Activated naive CD4-positive, alpha-beta T cell treated with anti-CD3 and anti-CD28 coated beads for 36 hours (primary cell): ENCODE data around the gene MRPS2. TPM values are rescaled to one million over a fixed set of nuclear protein-coding genes. Genes with fewer than 3 reads are reported as not detected.
"Not testable (repeated sequence)": the region's sequence is repeated elsewhere in the genome, so short reads cannot be mapped to it uniquely, and the experiment has no call there.

ENCODE experiments used
- CTCF ChIA-PET: fragments of 350-600 bp; sonication (Branson Sonifier 250); formaldehyde crosslinking; loops from one replicate; lab custom pipeline; 2021; ENCODE audit warnings: antibody characterized with exemption; lab: Charles Lee
- DNase-seq: peaks from one replicate; pipeline ENCODE4 v3.0.0-alpha.2; 2020
- H3K27ac Mint-ChIP-seq: one replicate; pipeline ENCODE4 v1.8.0; 2021; ENCODE audit warnings: mild to moderate bottlenecking, mixed read lengths
- H3K27me3 Mint-ChIP-seq: one replicate; pipeline ENCODE4 v1.8.0; 2021; ENCODE audit warnings: low read depth, mixed read lengths
- H3K36me3 Mint-ChIP-seq: one replicate; pipeline ENCODE4 v1.8.0; 2021; ENCODE audit warnings: low read depth, mixed read lengths
- H3K4me1 Mint-ChIP-seq: one replicate; pipeline ENCODE4 v1.8.0; 2021; ENCODE audit warnings: low read depth, mixed read lengths
- H3K4me3 Mint-ChIP-seq: one replicate; pipeline ENCODE4 v1.8.0; 2021; ENCODE audit warnings: mild to moderate bottlenecking, moderate library complexity, mixed read lengths
- H3K9me3 Mint-ChIP-seq: one replicate; pipeline ENCODE4 v1.8.0; 2021; ENCODE audit warnings: mixed read lengths
- intact Hi-C: fragments of 100-400 bp; cut with micrococcal nuclease; formaldehyde crosslinking; loops from one replicate; pipeline ENCODE4 v1.15.1; 2023
- total RNA-seq, 2 experiments: library from RNA; stranded (reverse); gene quantifications; one replicate each; pipeline ENCODE4 v1.2.3, GENCODE V29; 2021

Gene MRPS2
- total RNA-seq, 2 experiments from 2014 or later: 36.9 to 40.7 TPM

DNA sequence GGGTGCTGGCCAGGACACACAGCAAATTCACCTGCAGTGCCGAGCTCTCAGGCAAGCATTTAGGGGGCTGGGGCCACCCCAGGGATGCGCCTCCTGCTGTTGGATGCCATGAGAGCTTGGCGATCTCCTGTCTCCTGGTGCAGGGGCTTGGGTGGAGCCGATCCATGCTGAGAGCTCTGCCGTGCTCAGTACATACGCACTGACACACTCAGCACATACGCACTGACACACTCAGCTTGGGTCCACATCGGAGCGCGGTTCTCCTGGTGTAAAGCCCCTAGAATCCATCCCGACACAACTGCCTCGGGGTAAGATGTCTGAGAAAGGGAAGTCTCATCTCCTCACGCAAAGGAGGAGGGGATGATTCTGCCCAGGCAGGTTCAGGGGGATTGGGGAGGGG is 35.1 kb downstream of the MRPS2 start:
- H3K9me3 Mint-ChIP-seq, intact Hi-C loops: not testable (repeated sequence)

DNA sequence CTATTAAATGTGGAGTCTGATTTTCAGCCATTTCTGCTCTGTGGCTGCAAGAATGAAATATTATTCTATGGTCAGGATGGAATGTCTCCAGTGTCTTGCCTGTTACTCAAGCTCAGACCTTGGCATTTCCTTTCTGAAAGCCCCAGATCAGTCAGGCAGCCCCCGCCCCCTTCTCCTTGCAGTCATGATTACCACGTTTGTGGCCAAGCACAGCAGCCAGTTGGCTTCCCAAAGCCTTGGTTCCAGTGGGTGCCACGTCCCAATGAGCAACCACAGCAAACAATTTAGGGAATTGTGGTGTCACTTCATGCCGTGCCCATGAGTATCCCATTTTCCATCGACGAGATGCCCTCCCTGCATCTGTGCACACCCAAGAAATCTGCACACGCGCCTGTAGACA is 35.7 kb downstream of the MRPS2 start:
- Mint-ChIP-seq H3K9me3 (no peaks in the 10 kb centered on the region), H3K27me3 (peaks cover 14% of the 10 kb centered on the region), H3K36me3 (no peaks in the 10 kb centered on the region), H3K4me1 (no peaks in the 10 kb centered on the region), H3K4me3 (no peak overlapping the region), H3K27ac (no peak overlapping the region)
- DNase-seq: no peak
- CTCF ChIA-PET: no interaction called here
- intact Hi-C loops: no loop called here

More for the DNA sequence above, 35.1 kb downstream of the MRPS2 start:
- H3K4me1 Mint-ChIP-seq, DNase-seq, H3K36me3 Mint-ChIP-seq, H3K27ac Mint-ChIP-seq, CTCF ChIA-PET, H3K4me3 Mint-ChIP-seq: not testable (repeated sequence)
- peaks cover 14% of the 10 kb centered on the region for H3K27me3 Mint-ChIP-seq

DNA sequence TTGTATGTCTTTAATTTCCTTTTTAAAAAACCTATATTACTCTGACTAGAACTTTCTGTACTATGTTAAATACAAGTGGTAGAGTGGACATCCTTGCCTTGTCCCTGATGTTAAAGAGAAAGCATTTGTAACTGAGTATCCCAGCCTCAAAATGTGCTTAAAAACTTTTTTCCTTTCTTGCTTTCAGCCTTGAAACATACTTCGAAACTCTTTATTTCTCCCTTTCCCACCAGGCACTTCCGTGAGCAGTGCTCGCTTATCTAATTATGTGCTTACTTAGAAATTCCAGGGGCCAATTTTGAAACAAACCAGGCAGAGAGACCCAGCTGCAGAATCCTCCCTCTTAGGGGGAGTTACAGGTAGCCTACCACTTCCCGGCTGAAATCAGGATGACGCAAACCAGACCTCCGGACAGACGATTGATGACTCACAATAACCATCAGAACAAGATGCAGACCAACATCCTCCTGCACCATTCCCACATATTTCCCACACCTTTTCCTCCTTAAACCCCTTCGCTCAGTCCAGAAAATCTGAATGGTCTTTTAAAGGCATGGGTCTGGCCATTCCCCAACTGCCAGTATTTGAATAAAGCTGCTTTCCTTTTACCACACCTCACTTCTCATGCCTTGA is 42.9 kb downstream of the MRPS2 start:
- CTCF ChIA-PET, H3K9me3 Mint-ChIP-seq, DNase-seq, H3K36me3 Mint-ChIP-seq, H3K27ac Mint-ChIP-seq, H3K4me1 Mint-ChIP-seq, intact Hi-C loops, H3K4me3 Mint-ChIP-seq: not testable (repeated sequence)
- H3K27me3 Mint-ChIP-seq: peaks cover 11% of the 10 kb centered on the region

DNA sequence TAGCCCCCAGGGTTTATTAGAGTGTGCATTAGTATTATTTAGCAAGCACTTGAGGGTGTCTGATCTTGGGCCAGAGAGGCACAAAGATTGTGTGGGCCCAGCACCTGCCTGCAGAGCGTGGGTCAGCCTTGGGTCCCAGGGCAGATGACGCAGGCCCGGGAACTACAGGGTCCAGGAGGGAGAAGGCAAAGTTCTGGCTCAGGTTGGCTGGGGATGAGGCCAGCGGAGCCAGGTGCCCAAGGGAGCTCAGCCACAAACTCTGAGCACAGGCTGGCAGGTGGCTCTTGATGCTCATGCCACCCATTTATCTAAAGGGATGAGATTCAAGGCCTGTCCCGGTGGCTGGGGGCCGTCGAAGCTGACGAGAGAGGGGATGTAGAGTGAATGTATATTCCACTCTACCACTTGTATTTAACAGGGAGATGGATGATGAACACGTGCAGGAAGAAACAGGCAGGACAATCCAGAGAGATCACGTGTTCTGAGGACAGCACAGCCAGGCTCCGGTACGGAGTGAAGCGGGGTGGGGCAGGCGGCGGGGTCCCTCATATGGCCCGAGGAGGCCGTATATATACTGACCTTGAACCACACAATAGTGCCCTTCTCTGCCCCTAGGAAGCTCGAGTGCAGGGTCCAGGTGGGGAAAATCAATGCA is 44.6 kb downstream of the MRPS2 start:
- Mint-ChIP-seq H3K27ac (no peak overlapping the region), H3K9me3 (no peaks in the 10 kb centered on the region), H3K27me3 (peaks cover 6% of the 10 kb centered on the region), H3K36me3 (no peaks in the 10 kb centered on the region), H3K4me1 (no peaks in the 10 kb centered on the region), H3K4me3 (no peak overlapping the region)
- CTCF ChIA-PET: no interaction called here
- DNase-seq: no peak
- intact Hi-C loops: no loop called here

DNA sequence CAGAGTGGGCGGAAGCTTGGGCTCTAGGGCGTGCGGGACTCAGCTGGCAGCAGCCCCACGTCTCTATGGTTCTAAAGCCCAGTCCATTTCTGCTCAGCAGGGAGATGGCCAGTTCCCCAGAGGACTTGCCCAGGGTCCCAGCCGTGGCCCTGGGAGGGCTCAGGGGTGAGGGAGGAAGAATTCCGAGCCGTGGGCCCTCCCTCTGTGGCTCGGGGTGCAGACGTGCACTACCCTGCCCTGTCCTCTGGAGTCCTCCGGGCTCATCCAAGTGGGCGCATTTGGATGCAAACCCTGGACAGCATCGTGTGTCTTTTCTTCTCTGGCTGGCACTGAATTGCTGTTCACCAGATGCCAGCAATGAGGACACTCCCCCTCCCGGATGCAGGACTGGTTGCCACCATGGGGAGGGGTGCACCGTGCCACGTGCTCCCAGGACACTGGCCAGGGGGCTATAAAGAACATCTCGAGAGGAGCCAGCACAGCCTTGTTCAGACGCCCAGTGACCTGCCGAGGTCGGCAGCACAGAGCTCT is 45.2 kb downstream of the MRPS2 start, which contains the start of gene OBP2A:
Gene OBP2A, plus strand, starts transcription at position 481 of the 531 bp plus-strand sequence. CDS start 55 bp downstream, outside the sequence.
- H3K27me3 Mint-ChIP-seq, DNase-seq, intact Hi-C loops, H3K27ac Mint-ChIP-seq, H3K9me3 Mint-ChIP-seq, H3K36me3 Mint-ChIP-seq, CTCF ChIA-PET, H3K4me1 Mint-ChIP-seq, H3K4me3 Mint-ChIP-seq: not testable (repeated sequence)

DNA sequence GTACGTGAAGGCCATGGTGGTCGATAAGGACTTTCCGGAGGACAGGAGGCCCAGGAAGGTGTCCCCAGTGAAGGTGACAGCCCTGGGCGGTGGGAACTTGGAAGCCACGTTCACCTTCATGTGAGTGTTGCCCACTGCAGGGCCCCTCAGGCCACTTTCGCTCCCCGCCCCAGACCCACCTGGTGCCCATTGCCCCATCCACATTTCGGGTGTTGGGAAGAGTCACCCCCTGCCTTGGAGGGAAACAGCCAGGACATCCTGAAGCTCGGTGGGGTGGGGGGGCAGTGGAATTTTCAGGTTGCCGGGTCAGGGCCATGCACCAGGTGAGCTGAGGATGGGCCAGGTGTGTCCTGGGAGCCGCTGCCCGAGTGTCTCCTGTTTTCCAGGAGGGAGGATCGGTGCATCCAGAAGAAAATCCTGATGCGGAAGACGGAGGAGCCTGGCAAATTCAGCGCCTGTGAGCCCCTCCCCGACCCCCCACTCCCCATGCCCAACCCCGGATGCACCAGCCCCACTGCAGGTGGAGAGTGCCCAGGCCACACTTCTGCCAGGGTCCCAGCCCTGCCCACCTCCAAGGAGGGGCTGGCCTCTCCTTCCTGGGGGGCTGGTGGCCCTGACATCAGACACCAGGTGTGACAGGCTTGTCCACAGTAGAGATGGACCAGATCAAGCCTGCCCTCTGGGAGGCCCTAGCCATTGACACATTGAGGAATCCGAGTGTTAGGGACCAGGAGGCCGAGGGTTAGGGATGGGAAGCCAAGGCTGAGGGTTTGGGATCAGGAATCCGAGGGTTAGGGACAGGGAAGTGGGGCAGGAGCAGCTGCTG is 46.5 kb downstream of the MRPS2 start:
- H3K27ac Mint-ChIP-seq, H3K9me3 Mint-ChIP-seq, CTCF ChIA-PET, intact Hi-C loops, H3K4me3 Mint-ChIP-seq, DNase-seq, H3K27me3 Mint-ChIP-seq, H3K4me1 Mint-ChIP-seq, H3K36me3 Mint-ChIP-seq: not testable (repeated sequence)

DNA sequence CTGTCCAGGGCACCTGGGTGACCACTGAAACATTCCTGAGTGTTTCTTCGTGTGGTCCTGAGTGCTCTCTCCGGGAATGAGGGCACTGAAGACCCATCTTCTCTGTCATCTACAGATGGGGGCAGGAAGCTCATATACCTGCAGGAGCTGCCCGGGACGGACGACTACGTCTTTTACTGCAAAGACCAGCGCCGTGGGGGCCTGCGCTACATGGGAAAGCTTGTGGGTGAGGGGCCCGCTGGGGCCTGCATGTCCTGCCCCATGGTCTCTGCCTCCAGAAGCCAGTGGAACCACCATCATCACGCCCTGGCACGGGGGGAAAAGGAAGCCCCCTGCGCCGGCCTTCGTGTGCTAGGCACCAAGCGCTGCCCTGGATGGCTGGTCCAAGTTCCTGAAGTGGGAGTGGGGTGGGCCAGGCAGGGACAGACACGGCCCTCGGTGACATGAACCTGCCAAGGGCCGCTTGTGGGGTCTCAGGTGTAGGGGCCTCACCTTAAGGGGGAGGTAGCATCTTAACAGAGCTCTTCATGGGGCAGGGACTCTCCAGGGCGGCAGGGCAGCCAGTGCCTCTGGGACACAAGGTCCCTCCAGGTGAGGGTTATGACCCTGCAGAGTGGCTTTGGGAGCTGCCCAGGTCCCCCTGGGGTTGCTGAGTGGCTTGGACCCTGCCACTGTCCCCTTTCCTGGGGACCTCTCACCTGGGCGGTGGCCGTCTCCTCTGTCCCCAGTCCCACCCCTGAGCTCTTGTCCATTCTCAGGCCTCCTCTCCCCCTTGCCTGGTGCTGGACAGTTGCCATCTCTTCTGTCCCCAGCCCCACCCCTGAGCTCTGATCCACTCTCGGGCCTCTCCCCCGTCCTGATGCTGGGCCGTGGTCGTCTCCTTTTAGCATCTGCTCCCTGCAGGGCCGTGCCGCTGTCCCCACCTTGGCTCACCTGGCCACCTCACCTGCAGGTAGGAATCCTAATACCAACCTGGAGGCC is 47.6 kb downstream of the MRPS2 start:
- Mint-ChIP-seq H3K36me3 (no peaks in the 10 kb centered on the region), H3K4me1 (no peaks in the 10 kb centered on the region), H3K9me3 (no peaks in the 10 kb centered on the region), H3K27ac (no peak overlapping the region), H3K4me3 (no peak overlapping the region), H3K27me3 (peaks cover 1% of the 10 kb centered on the region)
- CTCF ChIA-PET: no interaction called here
- no peak for DNase-seq
- intact Hi-C loops: no loop called here

DNA sequence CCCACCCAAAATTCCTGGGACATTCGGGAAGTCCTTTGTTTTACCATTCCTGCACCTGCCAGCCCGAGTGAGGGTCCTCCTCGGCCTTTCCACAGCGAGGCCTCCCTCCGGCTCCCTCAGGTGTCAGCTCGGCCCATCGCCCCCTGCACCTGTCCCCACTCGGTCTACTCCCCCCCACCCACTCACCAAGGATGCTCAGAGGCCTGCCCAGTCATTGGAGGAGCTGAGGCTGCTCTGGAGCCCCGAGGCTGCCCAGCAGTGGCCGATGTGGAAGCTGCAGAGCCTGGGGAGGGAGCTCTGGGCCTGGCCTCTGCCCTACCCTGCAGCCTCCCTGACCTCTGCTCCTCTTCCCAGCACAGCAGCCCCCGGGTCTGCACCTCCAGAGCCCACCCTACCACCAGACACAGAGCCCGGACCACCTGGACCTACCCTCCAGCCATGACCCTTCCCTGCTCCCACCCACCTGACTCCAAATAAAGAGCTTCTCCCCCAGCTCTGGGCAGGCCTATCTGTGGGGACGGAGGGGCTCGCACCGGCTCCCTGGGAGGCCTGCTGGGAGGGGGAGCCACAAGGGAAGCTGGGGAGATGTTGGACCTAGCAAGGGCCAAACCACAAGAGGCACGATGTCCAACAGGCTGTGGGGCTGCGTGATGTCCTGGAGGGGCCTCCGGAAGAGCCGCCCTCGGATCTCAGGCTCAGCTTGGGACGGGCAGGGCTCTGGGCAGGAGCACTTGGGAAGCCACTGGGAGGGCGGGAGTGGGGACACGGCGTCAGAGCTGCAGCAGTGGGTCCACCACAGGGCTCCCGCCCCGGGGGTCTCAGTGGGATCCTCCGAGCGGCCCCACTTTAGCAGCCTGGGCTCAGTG is 49.2 kb downstream of the MRPS2 start:
- H3K27me3 Mint-ChIP-seq, H3K36me3 Mint-ChIP-seq, H3K9me3 Mint-ChIP-seq, H3K4me3 Mint-ChIP-seq, CTCF ChIA-PET, intact Hi-C loops, H3K27ac Mint-ChIP-seq, DNase-seq, H3K4me1 Mint-ChIP-seq: not testable (repeated sequence)

DNA sequence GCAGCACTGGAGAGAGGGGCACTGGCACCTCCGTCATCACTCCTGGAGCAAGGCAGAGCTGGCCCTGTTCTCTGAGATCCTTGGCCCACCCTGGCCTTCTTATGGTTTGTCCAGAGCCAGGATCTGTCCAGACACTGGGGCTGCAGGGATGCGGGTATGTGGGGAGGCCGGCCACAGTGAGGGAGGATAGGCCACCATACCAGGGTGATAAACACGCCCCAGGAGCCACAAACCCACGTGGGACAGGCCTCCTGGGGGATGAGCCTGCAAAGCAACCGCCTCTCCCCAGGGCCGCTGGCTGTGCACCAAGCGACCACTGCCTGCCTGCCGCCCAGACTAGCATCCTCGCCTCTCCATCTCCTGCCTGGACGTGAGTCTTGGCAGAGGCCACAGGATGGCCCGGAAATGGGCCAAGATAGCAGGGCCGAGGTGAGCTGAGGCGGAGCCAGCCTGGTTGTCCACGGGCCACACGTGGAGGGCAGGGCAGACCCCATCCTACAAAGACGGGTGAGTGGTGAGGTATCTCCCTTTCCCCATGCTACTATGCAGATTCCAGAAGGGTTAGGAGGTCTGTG is 49.9 kb downstream of the MRPS2 start:
- intact Hi-C loops: no loop called here
- H3K27me3 Mint-ChIP-seq: no peaks in the 10 kb centered on the region
- H3K36me3 Mint-ChIP-seq: no peaks in the 10 kb centered on the region
- CTCF ChIA-PET: interaction anchor here (1.7 kb wide), 1 partner anchor 45 kb away, joined by 4 read pairs; no protein-coding TSS in a partner anchor
- no peaks in the 10 kb centered on the region for H3K4me1 Mint-ChIP-seq
- no peak overlapping the region for H3K27ac Mint-ChIP-seq
- no peak overlapping the region for H3K4me3 Mint-ChIP-seq
- H3K9me3 Mint-ChIP-seq: no peaks in the 10 kb centered on the region
- DNase-seq: no peak

DNA sequence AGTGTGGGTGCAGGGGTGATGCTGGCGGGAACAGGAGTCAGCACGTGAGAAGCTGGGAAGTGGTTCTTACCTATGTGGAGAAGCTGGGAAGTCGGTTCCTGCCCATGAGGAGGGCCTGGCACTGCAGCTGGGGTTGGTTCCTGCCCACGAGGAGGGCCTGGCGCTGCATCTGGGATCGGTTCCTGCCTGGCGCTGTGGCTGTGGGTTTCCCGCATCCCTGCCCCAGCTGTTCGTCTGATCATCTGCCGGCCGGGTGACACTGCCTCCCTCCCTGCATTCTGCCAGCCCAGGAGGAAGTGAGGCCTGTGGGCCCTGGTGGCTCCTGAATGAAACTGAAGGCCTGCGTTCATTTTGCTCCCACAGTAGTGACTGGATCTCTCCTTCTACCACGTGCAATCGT is 50.5 kb downstream of the MRPS2 start:
- no peak for DNase-seq
- Mint-ChIP-seq H3K36me3 (no peaks in the 10 kb centered on the region), H3K4me1 (no peaks in the 10 kb centered on the region), H3K4me3 (no peak overlapping the region), H3K9me3 (no peaks in the 10 kb centered on the region), H3K27me3 (no peaks in the 10 kb centered on the region), H3K27ac (no peak overlapping the region)
- intact Hi-C loops: no loop called here
- CTCF ChIA-PET: interaction anchor here (1.7 kb wide), 1 partner anchor 46 kb away, joined by 4 read pairs; no protein-coding TSS in a partner anchor

DNA sequence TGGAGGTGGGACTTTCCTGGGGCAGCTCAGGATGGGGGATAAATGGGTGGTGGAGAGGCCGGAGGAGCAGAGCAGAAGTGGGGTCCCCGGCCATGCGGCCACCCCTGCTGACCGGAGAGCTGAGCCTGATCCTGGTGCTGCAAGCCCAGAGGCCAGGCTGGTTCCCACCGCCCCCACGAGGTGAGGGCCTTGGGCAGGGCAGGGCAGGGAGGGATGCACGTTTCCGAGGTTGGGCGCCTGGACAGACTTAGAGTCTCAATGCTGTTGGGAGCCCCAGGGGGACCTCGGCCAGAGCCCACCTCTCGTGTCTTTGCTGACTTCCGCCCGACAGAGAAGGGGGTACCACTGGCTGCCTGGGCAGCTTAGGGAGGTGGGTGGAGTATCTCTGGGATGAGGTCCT is 51.0 kb downstream of the MRPS2 start:
- DNase-seq: no peak
- Mint-ChIP-seq H3K4me3 (no peak overlapping the region), H3K27me3 (no peaks in the 10 kb centered on the region), H3K27ac (no peak overlapping the region), H3K36me3 (no peaks in the 10 kb centered on the region), H3K4me1 (no peaks in the 10 kb centered on the region), H3K9me3 (no peaks in the 10 kb centered on the region)
- intact Hi-C loops: no loop called here
- CTCF ChIA-PET: interaction anchor here (1.7 kb wide), 1 partner anchor 46 kb away, joined by 4 read pairs; no protein-coding TSS in a partner anchor
